Type B pancreatic cell (in vitro differentiated cells): ENCODE results near the gene KCTD19. TPM values are rescaled to one million over a fixed set of nuclear protein-coding genes. Genes with fewer than 3 reads are reported as not detected.

ENCODE experiments used
- DNase-seq: peaks from one replicate; pipeline ENCODE4 v3.0.0; 2021; ENCODE audit warnings: mixed read lengths; ENCODE audit not compliant: unreplicated experiment; ENCODE audit errors: extremely low spot score
- H3K27ac Mint-ChIP-seq: 2 replicates; pipeline ENCODE4 v1.8.0; 2021; ENCODE audit warnings: mild to moderate bottlenecking, mixed read lengths
- H3K27me3 Mint-ChIP-seq: 2 replicates; pipeline ENCODE4 v1.8.0; 2021; ENCODE audit warnings: mixed read lengths
- H3K36me3 Mint-ChIP-seq: 2 replicates; pipeline ENCODE4 v1.8.0; 2021; ENCODE audit warnings: mixed read lengths
- H3K4me1 Mint-ChIP-seq: one replicate; pipeline ENCODE4 v1.8.0; 2021; ENCODE audit warnings: mixed read lengths; ENCODE audit not compliant: unreplicated experiment
- H3K4me3 Mint-ChIP-seq: 2 replicates; pipeline ENCODE4 v1.8.0; 2021; ENCODE audit warnings: mild to moderate bottlenecking, mixed read lengths
- H3K9me3 Mint-ChIP-seq: 2 replicates; pipeline ENCODE4 v1.8.0; 2021; ENCODE audit warnings: mixed read lengths
- CTCF ChIP-seq: fragments of 200-600 bp; sonication (generic); conservative IDR thresholded peaks from 2 replicates; pipeline ENCODE4 v1.5.0; 2021; ENCODE audit warnings: antibody characterized with exemption, mild to moderate bottlenecking
- total RNA-seq: library from RNA; stranded (reverse); gene quantifications from 2 replicates; pipeline ENCODE4 v1.2.1, GENCODE V29; 2021; ENCODE audit warnings: low replicate concordance

Gene KCTD19
- total RNA-seq, 1 donor from 2014 or later: 0.56 TPM

- H3K4me3 Mint-ChIP-seq: no peak overlapping the region
- peaks cover 23% of the 10 kb centered on the region for H3K27me3 Mint-ChIP-seq
- no peaks in the 10 kb centered on the region for H3K9me3 Mint-ChIP-seq
- peak; percentile 66 for TF ChIP-seq CTCF
- no peaks in the 10 kb centered on the region for H3K36me3 Mint-ChIP-seq
- DNase-seq: no peak
- peaks cover 9% of the 10 kb centered on the region for H3K4me1 Mint-ChIP-seq
- no peak overlapping the region for H3K27ac Mint-ChIP-seq
Measured at GRCh38 chr16:67260426-67261063, 66.0 kb downstream of the KCTD19 start.

- H3K27me3 Mint-ChIP-seq: peaks cover 23% of the 10 kb centered on the region
- H3K27ac Mint-ChIP-seq: peak overlapping the region; percentile 36
- H3K9me3 Mint-ChIP-seq: no peaks in the 10 kb centered on the region
- no peaks in the 10 kb centered on the region for H3K36me3 Mint-ChIP-seq
- no peak for TF ChIP-seq CTCF
- DNase-seq: no peak
- H3K4me1 Mint-ChIP-seq: peaks cover 9% of the 10 kb centered on the region
- H3K4me3 Mint-ChIP-seq: no peak overlapping the region
Measured at GRCh38 chr16:67259705-67260104, 66.8 kb downstream of the KCTD19 start.

GRCh38 chr16:67258161-67258835, 68.2 kb downstream of the KCTD19 start:
- Mint-ChIP-seq H3K9me3 (no peaks in the 10 kb centered on the region), H3K27me3 (peaks cover 16% of the 10 kb centered on the region), H3K4me1 (peaks cover 9% of the 10 kb centered on the region), H3K36me3 (no peaks in the 10 kb centered on the region), H3K27ac (no peak overlapping the region), H3K4me3 (no peak overlapping the region)
- DNase-seq: no peak
- TF ChIP-seq CTCF: no peak

GRCh38 chr16:67257486-67258160, 68.9 kb downstream of the KCTD19 start:
- no peak for TF ChIP-seq CTCF
- peaks cover 9% of the 10 kb centered on the region for H3K4me1 Mint-ChIP-seq
- no peaks in the 10 kb centered on the region for H3K36me3 Mint-ChIP-seq
- no peak overlapping the region for H3K27ac Mint-ChIP-seq
- no peaks in the 10 kb centered on the region for H3K9me3 Mint-ChIP-seq
- DNase-seq: no peak
- H3K27me3 Mint-ChIP-seq: peaks cover 10% of the 10 kb centered on the region
- no peak overlapping the region for H3K4me3 Mint-ChIP-seq

GRCh38 chr16:67256701-67257230, 69.8 kb downstream of the KCTD19 start:
- H3K4me1 Mint-ChIP-seq: peaks cover 9% of the 10 kb centered on the region
- H3K27me3 Mint-ChIP-seq: peaks cover 13% of the 10 kb centered on the region
- no peak overlapping the region for H3K27ac Mint-ChIP-seq
- no peak for DNase-seq
- no peak overlapping the region for H3K4me3 Mint-ChIP-seq
- H3K36me3 Mint-ChIP-seq: no peaks in the 10 kb centered on the region
- H3K9me3 Mint-ChIP-seq: no peaks in the 10 kb centered on the region
- no peak for TF ChIP-seq CTCF
